Kasumi-1 (cell line): ENCODE results near the gene RRH.
"Not testable (repeated sequence)": the region's sequence is repeated elsewhere in the genome, so short reads cannot be mapped to it uniquely, and the experiment has no call there.

Source experiments
- DNase-seq, 2 experiments: peaks; one replicate each; lab custom pipeline; 2025; lab: John Stamatoyannopoulos, UW

The RRH gene

GRCh38 chr4:109827672-109828071 is at the start of gene RRH:
TSS of gene RRH (plus strand) at chr4:109827972. CDS start at chr4:109828028, 56 bp downstream.
- no peak for DNase-seq

- DNase-seq, result not testable (repeated sequence)
Observed at GRCh38 chr4:109782092-109782491, 45.7 kb upstream of the RRH start.

GRCh38 chr4:109786846-109787245 is 40.9 kb upstream of the RRH start:
- no peak for DNase-seq

GRCh38 chr4:109787807-109788206 is 40.0 kb upstream of the RRH start:
- no peak for DNase-seq

GRCh38 chr4:109795059-109795458 is 32.7 kb upstream of the RRH start:
- DNase-seq, result no peak

GRCh38 chr4:109798866-109799265 is 28.9 kb upstream of the RRH start:
- no peak for DNase-seq

GRCh38 chr4:109801099-109801789 is 26.5 kb upstream of the RRH start:
- DNase-seq, result no peak

GRCh38 chr4:109801895-109802319 is 25.9 kb upstream of the RRH start, which contains the start of gene CFI:
TSS of gene CFI (minus strand) at chr4:109801999. CDS start at chr4:109801971, 28 bp downstream.
- no peak for DNase-seq

GRCh38 chr4:109803924-109804571 is 23.7 kb upstream of the RRH start:
- peak; percentile 29 to 69 for DNase-seq

- DNase-seq, result no peak
Observed at GRCh38 chr4:109809655-109810054, 18.1 kb upstream of the RRH start.

GRCh38 chr4:109810552-109811387 is 17.0 kb upstream of the RRH start:
- no peak for DNase-seq

GRCh38 chr4:109811707-109812106 is 16.1 kb upstream of the RRH start:
- DNase-seq, result no peak

- DNase-seq, result peak; percentile 96 to 97
Observed at GRCh38 chr4:109815151-109816081, 12.4 kb upstream of the RRH start, which contains the start of gene GAR1. TSS of gene GAR1 (plus strand) at chr4:109815762. CDS start at chr4:109816165, 403 bp downstream.

GRCh38 chr4:109816082-109816442 is 11.7 kb upstream of the RRH start:
- DNase-seq, result peak in 1 of 2 experiments; percentile 13

- DNase-seq, result no peak
Observed at GRCh38 chr4:109816894-109817293, 10.9 kb upstream of the RRH start.

GRCh38 chr4:109818268-109818667 is 9.5 kb upstream of the RRH start:
- no peak for DNase-seq

GRCh38 chr4:109820563-109820962 is 7.2 kb upstream of the RRH start:
- no peak for DNase-seq

GRCh38 chr4:109821185-109821584 is 6.6 kb upstream of the RRH start:
- DNase-seq, result no peak

- peak; percentile 55 to 75 for DNase-seq
Observed at GRCh38 chr4:109826719-109827118, 1.1 kb upstream of the RRH start.

- DNase-seq, result no peak
Observed at GRCh38 chr4:109833756-109834155, 6.0 kb downstream of the RRH start.

- no peak for DNase-seq
Observed at GRCh38 chr4:109836985-109837384, 9.2 kb downstream of the RRH start.
